HG03064 (cell line): ENCODE data around the gene ITGB5.

Source experiments
- ATAC-seq: cut with Tn5 transposase; IDR thresholded peaks from one replicate; pipeline ENCODE4 v1.9.1; 2021; ENCODE audit warnings: low read depth; ENCODE audit not compliant: unreplicated experiment

The ITGB5 gene

GRCh38 chr3:124775877-124776276, 111.3 kb downstream of the ITGB5 start:
- ATAC-seq = no peak

GRCh38 chr3:124774841-124775402, 112.2 kb downstream of the ITGB5 start:
- no peak for ATAC-seq

GRCh38 chr3:124774327-124774718, 112.8 kb downstream of the ITGB5 start:
- no peak for ATAC-seq

GRCh38 chr3:124773351-124774326, 113.5 kb downstream of the ITGB5 start:
- no peak for ATAC-seq

- ATAC-seq = no peak
These were observed 114.9 kb downstream of the ITGB5 start for GRCh38 chr3:124772081-124772831.

- no peak for ATAC-seq
These were observed 116.1 kb downstream of the ITGB5 start for GRCh38 chr3:124771083-124771445.

GRCh38 chr3:124770336-124771082, 116.7 kb downstream of the ITGB5 start:
- ATAC-seq = no peak

- ATAC-seq = no peak
These were observed 117.7 kb downstream of the ITGB5 start for GRCh38 chr3:124769462-124769861.

- ATAC-seq = no peak
These were observed 118.4 kb downstream of the ITGB5 start for GRCh38 chr3:124768812-124769211.

- no peak for ATAC-seq
These were observed 119.5 kb downstream of the ITGB5 start for GRCh38 chr3:124767691-124768090.

GRCh38 chr3:124767264-124767663, 119.9 kb downstream of the ITGB5 start:
- no peak for ATAC-seq

GRCh38 chr3:124766113-124767095, 120.8 kb downstream of the ITGB5 start:
- ATAC-seq = no peak

- no peak for ATAC-seq
These were observed 121.8 kb downstream of the ITGB5 start for GRCh38 chr3:124765197-124765840.

GRCh38 chr3:124764746-124765145, 122.4 kb downstream of the ITGB5 start:
- ATAC-seq = no peak

- no peak for ATAC-seq
These were observed 123.4 kb downstream of the ITGB5 start for GRCh38 chr3:124763644-124764358.

GRCh38 chr3:124763206-124763605, 124.0 kb downstream of the ITGB5 start:
- no peak for ATAC-seq

- no peak for ATAC-seq
These were observed 124.5 kb downstream of the ITGB5 start for GRCh38 chr3:124762661-124763011.

GRCh38 chr3:124761935-124762660, 125.1 kb downstream of the ITGB5 start:
- ATAC-seq = no peak
